Ovary (tissue), 3 donors: ENCODE measurements around the gene SLC1A5.

Experiments used
- CTCF ChIP-seq, 3 donors: fragments of 450-650 bp in 2 of 3; fragments of 200-600 bp in 1 of 3; IDR thresholded peaks; one replicate each; pipeline versions ENCODE4 v1.5.1 to v1.8.0; 2016 to 2022; ENCODE audit warnings: antibody characterized with exemption in 3 of 3, mild to moderate bottlenecking in 1 of 3
- EP300 ChIP-seq: sonication (generic); formaldehyde crosslinking; IDR thresholded peaks from one replicate; pipeline ENCODE4 v1.6.1; 2017; ENCODE audit warnings: antibody characterized with exemption
- POLR2A ChIP-seq: fragments of 450-650 bp; IDR thresholded peaks from one replicate; pipeline ENCODE4 v1.6.1; 2017; ENCODE audit warnings: antibody characterized with exemption, mild to moderate bottlenecking, moderate library complexity
- donor health status: DM: no; HTN: no; CAD: no.

DNA sequence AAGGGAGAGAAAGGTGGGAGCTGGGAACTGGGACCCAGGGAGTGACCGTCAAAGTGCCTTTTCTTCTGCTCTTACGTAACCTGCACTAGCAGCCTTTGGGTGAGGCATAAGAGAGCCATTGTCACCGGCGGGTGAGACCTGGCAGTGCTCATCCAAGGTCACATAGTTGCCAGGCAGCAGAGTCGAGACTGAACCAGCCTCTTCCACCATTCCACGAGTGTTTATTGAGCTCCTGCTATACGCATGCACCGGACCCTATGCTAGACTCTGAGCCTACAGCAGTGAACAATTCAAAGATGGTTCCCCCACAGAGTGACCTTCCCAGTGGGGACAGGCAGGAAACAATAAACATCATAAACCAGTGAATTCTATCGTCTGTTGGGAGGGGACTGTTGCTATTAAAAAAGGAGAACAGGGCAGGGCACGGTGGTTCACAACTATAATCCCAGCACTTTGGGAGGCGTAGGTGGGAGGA lies 23.5 kb downstream of the SLC1A5 start:
- TF ChIP-seq CTCF (IDR thresholded peaks at IDR 0.05): no peak
- TF ChIP-seq EP300: no peak
- no peak for TF ChIP-seq POLR2A
